ENCODE measurements around the gene RABL2A.
"Not testable (repeated sequence)": the region's sequence is repeated elsewhere in the genome, so short reads cannot be mapped to it uniquely, and the experiment has no call there.

DNA sequence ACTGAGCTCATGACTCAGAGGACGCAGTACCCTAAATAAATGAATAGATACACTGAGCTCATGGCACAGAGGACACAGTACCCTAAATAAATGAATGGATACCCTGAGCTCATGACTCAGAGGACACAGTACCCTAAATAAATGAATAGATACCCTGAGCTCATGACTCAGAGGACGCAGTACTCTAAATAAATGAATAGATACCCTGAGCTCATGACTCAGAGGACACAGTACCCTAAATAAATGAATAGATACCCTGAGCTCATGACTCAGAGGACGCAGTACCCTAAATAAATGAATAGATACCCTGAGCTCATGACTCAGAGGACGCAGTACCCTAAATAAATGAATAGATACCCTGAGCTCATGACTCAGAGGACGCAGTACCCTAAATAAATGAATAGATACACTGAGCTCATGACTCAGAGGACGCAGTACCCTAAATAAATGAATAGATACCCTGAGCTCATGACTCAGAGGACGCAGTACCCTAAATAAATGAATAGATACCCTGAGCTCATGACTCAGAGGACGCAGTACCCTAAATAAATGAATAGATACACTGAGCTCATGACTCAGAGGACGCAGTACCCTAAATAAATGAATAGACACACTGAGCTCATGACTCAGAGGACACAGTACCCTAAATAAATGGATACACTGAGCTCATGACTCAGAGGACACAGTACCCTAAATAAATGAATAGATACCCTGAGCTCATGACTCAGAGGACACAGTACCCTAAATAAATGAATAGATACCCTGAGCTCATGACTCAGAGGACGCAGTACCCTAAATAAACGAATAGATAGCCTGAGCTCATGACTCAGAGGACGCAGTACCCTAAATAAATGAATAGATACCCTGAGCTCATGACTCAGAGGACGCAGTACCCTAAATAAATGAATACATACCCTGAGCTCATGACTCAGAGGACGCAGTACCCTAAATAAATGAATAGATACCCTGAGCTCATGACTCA is 24.1 kb downstream of the RABL2A start:
- TF ChIP-seq, protein P1, sequence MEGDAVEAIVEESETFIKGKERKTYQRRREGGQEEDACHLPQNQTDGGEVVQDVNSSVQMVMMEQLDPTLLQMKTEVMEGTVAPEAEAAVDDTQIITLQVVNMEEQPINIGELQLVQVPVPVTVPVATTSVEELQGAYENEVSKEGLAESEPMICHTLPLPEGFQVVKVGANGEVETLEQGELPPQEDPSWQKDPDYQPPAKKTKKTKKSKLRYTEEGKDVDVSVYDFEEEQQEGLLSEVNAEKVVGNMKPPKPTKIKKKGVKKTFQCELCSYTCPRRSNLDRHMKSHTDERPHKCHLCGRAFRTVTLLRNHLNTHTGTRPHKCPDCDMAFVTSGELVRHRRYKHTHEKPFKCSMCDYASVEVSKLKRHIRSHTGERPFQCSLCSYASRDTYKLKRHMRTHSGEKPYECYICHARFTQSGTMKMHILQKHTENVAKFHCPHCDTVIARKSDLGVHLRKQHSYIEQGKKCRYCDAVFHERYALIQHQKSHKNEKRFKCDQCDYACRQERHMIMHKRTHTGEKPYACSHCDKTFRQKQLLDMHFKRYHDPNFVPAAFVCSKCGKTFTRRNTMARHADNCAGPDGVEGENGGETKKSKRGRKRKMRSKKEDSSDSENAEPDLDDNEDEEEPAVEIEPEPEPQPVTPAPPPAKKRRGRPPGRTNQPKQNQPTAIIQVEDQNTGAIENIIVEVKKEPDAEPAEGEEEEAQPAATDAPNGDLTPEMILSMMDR (IDR thresholded peaks at IDR 0.05) = not testable (repeated sequence)
- not testable (repeated sequence) for TF ChIP-seq POLR2A (IDR thresholded peaks at IDR 0.05)
